GM21390 (cell line): ENCODE data around the gene RFTN2.
A peak's percentile ranks its signal among the peaks of the same experiment; 100 is the strongest.
"Not testable (repeated sequence)": the region's sequence is repeated elsewhere in the genome, so short reads cannot be mapped to it uniquely, and the experiment has no call there.

ENCODE experiments used
- ATAC-seq: cut with Tn5 transposase; IDR thresholded peaks from one replicate; pipeline ENCODE4 v1.9.1; 2021; ENCODE audit not compliant: unreplicated experiment

RFTN2 gene

GRCh38 chr2:197675711-197676188, 363 bp upstream of the RFTN2 start:
- ATAC-seq = no peak

- no peak for ATAC-seq
These were observed 796 bp downstream of the RFTN2 start for GRCh38 chr2:197674591-197674990.

- ATAC-seq = no peak
These were observed 1.3 kb downstream of the RFTN2 start for GRCh38 chr2:197674060-197674459.

- no peak for ATAC-seq
These were observed 1.8 kb downstream of the RFTN2 start for GRCh38 chr2:197673606-197674005.

- ATAC-seq = no peak
These were observed 2.3 kb downstream of the RFTN2 start for GRCh38 chr2:197673106-197673505.

GRCh38 chr2:197672371-197672893, 3.0 kb downstream of the RFTN2 start:
- ATAC-seq = no peak

GRCh38 chr2:197669077-197669476, 6.3 kb downstream of the RFTN2 start:
- ATAC-seq = no peak

- ATAC-seq = no peak
These were observed 7.1 kb downstream of the RFTN2 start for GRCh38 chr2:197668296-197668695.

- no peak for ATAC-seq
These were observed 9.1 kb downstream of the RFTN2 start for GRCh38 chr2:197666277-197666676.

GRCh38 chr2:197661626-197662025, 13.8 kb downstream of the RFTN2 start:
- no peak for ATAC-seq

- ATAC-seq = no peak
These were observed 17.8 kb downstream of the RFTN2 start for GRCh38 chr2:197657562-197657961.

GRCh38 chr2:197647961-197648690, 27.3 kb downstream of the RFTN2 start:
- ATAC-seq = no peak

GRCh38 chr2:197641666-197642065, 33.7 kb downstream of the RFTN2 start:
- no peak for ATAC-seq

GRCh38 chr2:197640571-197641122, 34.7 kb downstream of the RFTN2 start:
- ATAC-seq = not testable (repeated sequence)

- ATAC-seq = no peak
These were observed 42.2 kb downstream of the RFTN2 start for GRCh38 chr2:197633109-197633657.

- ATAC-seq = peak; percentile 65
These were observed 47.3 kb downstream of the RFTN2 start for GRCh38 chr2:197628043-197628500.

GRCh38 chr2:197626965-197627625, 48.3 kb downstream of the RFTN2 start:
- ATAC-seq = no peak

GRCh38 chr2:197620133-197620532, 55.3 kb downstream of the RFTN2 start:
- no peak for ATAC-seq

- ATAC-seq = no peak
These were observed 60.3 kb downstream of the RFTN2 start for GRCh38 chr2:197615016-197615652.

- no peak for ATAC-seq
These were observed 60.9 kb downstream of the RFTN2 start for GRCh38 chr2:197614532-197614931.

GRCh38 chr2:197613509-197613987, 61.8 kb downstream of the RFTN2 start:
- no peak for ATAC-seq
